GM23338 (cell line): Measurements from ENCODE around the gene CDKN3. TPM values are rescaled to one million over a fixed set of nuclear protein-coding genes. Genes with fewer than 3 reads are reported as not detected.

ENCODE experiments used
- ATAC-seq: fragments of 200-7000 bp; cut with Tn5 transposase; 3 replicates; pipeline ENCODE4 v1.9.1; 2020
- DNase-seq: peaks from one replicate; pipeline ENCODE4 v3.0.0-alpha.2; 2015; ENCODE audit warnings: low spot score
- H2AFZ ChIP-seq: fragments of 200-600 bp; sonication (generic); 2 replicates; pipeline ENCODE4 v1.8.0; 2016; ENCODE audit warnings: antibody characterized with exemption, mild to moderate bottlenecking, moderate library complexity
- H3F3A ChIP-seq: fragments of 200-600 bp; sonication (generic); replicated peaks from 2 replicates; pipeline ENCODE4 v1.8.0; 2017; ENCODE audit warnings: antibody characterized with exemption, mixed run types, low read depth
- H3K27ac ChIP-seq: fragments of 200-600 bp; sonication (generic); 2 replicates; pipeline ENCODE4 v1.6.1; 2016; ENCODE audit warnings: low read depth
- H3K27me3 ChIP-seq: fragments of 200-600 bp; sonication (generic); 2 replicates; pipeline ENCODE4 v1.8.0; 2016; ENCODE audit warnings: mild to moderate bottlenecking, mixed run types, moderate library complexity; ENCODE audit not compliant: insufficient read depth
- H3K36me3 ChIP-seq: fragments of 200-600 bp; sonication (generic); 2 replicates; pipeline ENCODE4 v1.8.0; 2016; ENCODE audit warnings: mild to moderate bottlenecking; ENCODE audit not compliant: insufficient read depth
- H3K4me1 ChIP-seq: fragments of 200-600 bp; sonication (generic); 2 replicates; pipeline ENCODE4 v1.8.0; 2016; ENCODE audit warnings: mild to moderate bottlenecking, moderate library complexity; ENCODE audit not compliant: insufficient read depth
- H3K4me2 ChIP-seq: fragments of 200-600 bp; sonication (generic); 2 replicates; pipeline ENCODE4 v1.7.1; 2017; ENCODE audit warnings: mixed run types
- H3K4me3 ChIP-seq: fragments of 200-600 bp; sonication (generic); 2 replicates; pipeline ENCODE4 v1.6.1; 2016; ENCODE audit warnings: mixed run types
- H3K79me2 ChIP-seq: fragments of 200-600 bp; sonication (generic); replicated peaks from 2 replicates; pipeline ENCODE4 v1.8.0; 2017; ENCODE audit warnings: mild to moderate bottlenecking; ENCODE audit not compliant: insufficient read depth
- H3K9me2 ChIP-seq: fragments of 200-600 bp; sonication (generic); 2 replicates; pipeline ENCODE4 v1.8.0; 2017; ENCODE audit not compliant: insufficient read depth
- H4K20me1 ChIP-seq: fragments of 200-600 bp; sonication (generic); replicated peaks from 2 replicates; pipeline ENCODE4 v1.8.0; 2017; ENCODE audit warnings: mild to moderate bottlenecking; ENCODE audit not compliant: insufficient read depth
- H3K27ac Mint-ChIP-seq: 2 replicates; pipeline ENCODE4 v1.8.0; 2020; ENCODE audit warnings: inconsistent platforms, mild to moderate bottlenecking, moderate library complexity, mixed read lengths
- H3K27me3 Mint-ChIP-seq: 3 replicates; pipeline ENCODE4 v1.8.0; 2022; ENCODE audit warnings: low read depth, mild to moderate bottlenecking, moderate library complexity, mixed read lengths, inconsistent platforms; ENCODE audit not compliant: insufficient read depth, poor library complexity
- H3K36me3 Mint-ChIP-seq: 3 replicates; pipeline ENCODE4 v1.8.0; 2021; ENCODE audit warnings: low read depth, mild to moderate bottlenecking, inconsistent platforms, moderate library complexity, mixed read lengths
- H3K4me1 Mint-ChIP-seq: 3 replicates; pipeline ENCODE4 v1.8.0; 2020; ENCODE audit warnings: mild to moderate bottlenecking, inconsistent platforms, mixed read lengths
- H3K4me3 Mint-ChIP-seq: 3 replicates; pipeline ENCODE4 v1.8.0; 2021; ENCODE audit warnings: moderate library complexity, mild to moderate bottlenecking, inconsistent platforms, mixed read lengths
- H3K9me3 Mint-ChIP-seq: 3 replicates; pipeline ENCODE4 v1.8.0; 2020; ENCODE audit warnings: moderate library complexity, mild to moderate bottlenecking, inconsistent platforms, mixed read lengths
- CREB1 ChIP-seq: fragments of 250-450 bp; sonication (Bioruptor Pico); IDR thresholded peaks from 2 replicates; pipeline ENCODE4 v1.5.0; 2020; ENCODE audit warnings: low read depth, mild to moderate bottlenecking, moderate library complexity
- EZH2 ChIP-seq: fragments of 200-600 bp; sonication (generic); IDR thresholded peaks from one replicate; pipeline ENCODE4 v1.8.0; 2017; ENCODE audit warnings: antibody characterized with exemption, mild to moderate bottlenecking, low read depth; ENCODE audit not compliant: unreplicated experiment
- JUNB ChIP-seq: IDR thresholded peaks from one replicate; pipeline ENCODE4 v1.6.1; 2016; ENCODE audit warnings: antibody characterized with exemption; ENCODE audit not compliant: unreplicated experiment
- NANOG ChIP-seq: IDR thresholded peaks from 2 replicates; pipeline ENCODE4 v1.6.1; 2016; ENCODE audit warnings: antibody characterized with exemption, borderline replicate concordance
- POLR2AphosphoS5 ChIP-seq: IDR thresholded peaks from 2 replicates; pipeline ENCODE4 v1.6.1; 2016; ENCODE audit warnings: antibody characterized with exemption, low read depth
- ZNF331 ChIP-seq: fragments of 250-450 bp; sonication (Bioruptor Pico); IDR thresholded peaks from 2 replicates; pipeline ENCODE4 v1.5.0; 2020; ENCODE audit warnings: low read depth, mild to moderate bottlenecking, moderate library complexity
- polyA plus RNA-seq: library from polyadenylated mRNA; unstranded; fragments of >200 nt; fragmentation: Nextera tagmentation; extraction: Ambion mirVana; gene quantifications from 2 replicates; pipeline ENCODE4 v1.2.1, GENCODE V29; 2016
- total RNA-seq: library from RNA; depleted of rRNA; stranded (reverse); fragments of >200 nt; shearing (Covaris generic); gene quantifications from 2 replicates; pipeline ENCODE4 v1.2.3, GENCODE V29; 2014
- TF ChIP-seq, protein P1 (sequence below): IDR thresholded peaks from 2 replicates; pipeline ENCODE4 v1.6.1; 2016; ENCODE audit warnings: antibody characterized with exemption
- TF ChIP-seq, protein P2 (sequence below): IDR thresholded peaks from one replicate; pipeline ENCODE4 v1.6.1; 2018; ENCODE audit warnings: antibody characterized with exemption; ENCODE audit not compliant: unreplicated experiment
- TF ChIP-seq, protein P3 (sequence below): fragments of 250-450 bp; sonication (Bioruptor Pico); IDR thresholded peaks from 2 replicates; pipeline ENCODE4 v1.5.0; 2020; ENCODE audit warnings: mild to moderate bottlenecking, moderate library complexity

The CDKN3 gene
- total and polyA plus RNA-seq, 2 experiments from 2014 or later, result 36.3 to 97.4 TPM

GRCh38 chr14:54348923-54349620, 47.7 kb upstream of the CDKN3 start:
- H4K20me1 ChIP-seq, result no peaks in the 10 kb centered on the region
- no peaks in the 10 kb centered on the region for H3F3A ChIP-seq
- no peaks in the 10 kb centered on the region for H3K9me2 ChIP-seq
- Mint-ChIP-seq H3K36me3 (peaks cover 15% of the 10 kb centered on the region), H3K27me3 (peaks cover 2% of the 10 kb centered on the region), H3K4me3 (no peak overlapping the region), H3K4me1 (peaks cover 20% of the 10 kb centered on the region), H3K27ac (no peak overlapping the region), H3K9me3 (peaks cover 16% of the 10 kb centered on the region)
- DNase-seq (no peak), ATAC-seq (no peak)
- no peak overlapping the region for H3K4me2 ChIP-seq
- peaks cover 5% of the 10 kb centered on the region; the same call in 1 of the 2 replicates for H3K36me3 ChIP-seq
- no peak overlapping the region for H3K4me3 ChIP-seq
- TF ChIP-seq, protein P1, sequence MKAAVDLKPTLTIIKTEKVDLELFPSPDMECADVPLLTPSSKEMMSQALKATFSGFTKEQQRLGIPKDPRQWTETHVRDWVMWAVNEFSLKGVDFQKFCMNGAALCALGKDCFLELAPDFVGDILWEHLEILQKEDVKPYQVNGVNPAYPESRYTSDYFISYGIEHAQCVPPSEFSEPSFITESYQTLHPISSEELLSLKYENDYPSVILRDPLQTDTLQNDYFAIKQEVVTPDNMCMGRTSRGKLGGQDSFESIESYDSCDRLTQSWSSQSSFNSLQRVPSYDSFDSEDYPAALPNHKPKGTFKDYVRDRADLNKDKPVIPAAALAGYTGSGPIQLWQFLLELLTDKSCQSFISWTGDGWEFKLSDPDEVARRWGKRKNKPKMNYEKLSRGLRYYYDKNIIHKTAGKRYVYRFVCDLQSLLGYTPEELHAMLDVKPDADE, result no peak
- TF ChIP-seq, protein P2, sequence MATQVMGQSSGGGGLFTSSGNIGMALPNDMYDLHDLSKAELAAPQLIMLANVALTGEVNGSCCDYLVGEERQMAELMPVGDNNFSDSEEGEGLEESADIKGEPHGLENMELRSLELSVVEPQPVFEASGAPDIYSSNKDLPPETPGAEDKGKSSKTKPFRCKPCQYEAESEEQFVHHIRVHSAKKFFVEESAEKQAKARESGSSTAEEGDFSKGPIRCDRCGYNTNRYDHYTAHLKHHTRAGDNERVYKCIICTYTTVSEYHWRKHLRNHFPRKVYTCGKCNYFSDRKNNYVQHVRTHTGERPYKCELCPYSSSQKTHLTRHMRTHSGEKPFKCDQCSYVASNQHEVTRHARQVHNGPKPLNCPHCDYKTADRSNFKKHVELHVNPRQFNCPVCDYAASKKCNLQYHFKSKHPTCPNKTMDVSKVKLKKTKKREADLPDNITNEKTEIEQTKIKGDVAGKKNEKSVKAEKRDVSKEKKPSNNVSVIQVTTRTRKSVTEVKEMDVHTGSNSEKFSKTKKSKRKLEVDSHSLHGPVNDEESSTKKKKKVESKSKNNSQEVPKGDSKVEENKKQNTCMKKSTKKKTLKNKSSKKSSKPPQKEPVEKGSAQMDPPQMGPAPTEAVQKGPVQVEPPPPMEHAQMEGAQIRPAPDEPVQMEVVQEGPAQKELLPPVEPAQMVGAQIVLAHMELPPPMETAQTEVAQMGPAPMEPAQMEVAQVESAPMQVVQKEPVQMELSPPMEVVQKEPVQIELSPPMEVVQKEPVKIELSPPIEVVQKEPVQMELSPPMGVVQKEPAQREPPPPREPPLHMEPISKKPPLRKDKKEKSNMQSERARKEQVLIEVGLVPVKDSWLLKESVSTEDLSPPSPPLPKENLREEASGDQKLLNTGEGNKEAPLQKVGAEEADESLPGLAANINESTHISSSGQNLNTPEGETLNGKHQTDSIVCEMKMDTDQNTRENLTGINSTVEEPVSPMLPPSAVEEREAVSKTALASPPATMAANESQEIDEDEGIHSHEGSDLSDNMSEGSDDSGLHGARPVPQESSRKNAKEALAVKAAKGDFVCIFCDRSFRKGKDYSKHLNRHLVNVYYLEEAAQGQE, result no peak
- TF ChIP-seq NANOG (no peak), ZNF331 (CRISPR knock-in tag) (no peak), JUNB (no peak), CREB1 (CRISPR knock-in tag) (no peak), EZH2 (no peak), POLR2AphosphoS5 (no peak)
- TF ChIP-seq, protein P3, sequence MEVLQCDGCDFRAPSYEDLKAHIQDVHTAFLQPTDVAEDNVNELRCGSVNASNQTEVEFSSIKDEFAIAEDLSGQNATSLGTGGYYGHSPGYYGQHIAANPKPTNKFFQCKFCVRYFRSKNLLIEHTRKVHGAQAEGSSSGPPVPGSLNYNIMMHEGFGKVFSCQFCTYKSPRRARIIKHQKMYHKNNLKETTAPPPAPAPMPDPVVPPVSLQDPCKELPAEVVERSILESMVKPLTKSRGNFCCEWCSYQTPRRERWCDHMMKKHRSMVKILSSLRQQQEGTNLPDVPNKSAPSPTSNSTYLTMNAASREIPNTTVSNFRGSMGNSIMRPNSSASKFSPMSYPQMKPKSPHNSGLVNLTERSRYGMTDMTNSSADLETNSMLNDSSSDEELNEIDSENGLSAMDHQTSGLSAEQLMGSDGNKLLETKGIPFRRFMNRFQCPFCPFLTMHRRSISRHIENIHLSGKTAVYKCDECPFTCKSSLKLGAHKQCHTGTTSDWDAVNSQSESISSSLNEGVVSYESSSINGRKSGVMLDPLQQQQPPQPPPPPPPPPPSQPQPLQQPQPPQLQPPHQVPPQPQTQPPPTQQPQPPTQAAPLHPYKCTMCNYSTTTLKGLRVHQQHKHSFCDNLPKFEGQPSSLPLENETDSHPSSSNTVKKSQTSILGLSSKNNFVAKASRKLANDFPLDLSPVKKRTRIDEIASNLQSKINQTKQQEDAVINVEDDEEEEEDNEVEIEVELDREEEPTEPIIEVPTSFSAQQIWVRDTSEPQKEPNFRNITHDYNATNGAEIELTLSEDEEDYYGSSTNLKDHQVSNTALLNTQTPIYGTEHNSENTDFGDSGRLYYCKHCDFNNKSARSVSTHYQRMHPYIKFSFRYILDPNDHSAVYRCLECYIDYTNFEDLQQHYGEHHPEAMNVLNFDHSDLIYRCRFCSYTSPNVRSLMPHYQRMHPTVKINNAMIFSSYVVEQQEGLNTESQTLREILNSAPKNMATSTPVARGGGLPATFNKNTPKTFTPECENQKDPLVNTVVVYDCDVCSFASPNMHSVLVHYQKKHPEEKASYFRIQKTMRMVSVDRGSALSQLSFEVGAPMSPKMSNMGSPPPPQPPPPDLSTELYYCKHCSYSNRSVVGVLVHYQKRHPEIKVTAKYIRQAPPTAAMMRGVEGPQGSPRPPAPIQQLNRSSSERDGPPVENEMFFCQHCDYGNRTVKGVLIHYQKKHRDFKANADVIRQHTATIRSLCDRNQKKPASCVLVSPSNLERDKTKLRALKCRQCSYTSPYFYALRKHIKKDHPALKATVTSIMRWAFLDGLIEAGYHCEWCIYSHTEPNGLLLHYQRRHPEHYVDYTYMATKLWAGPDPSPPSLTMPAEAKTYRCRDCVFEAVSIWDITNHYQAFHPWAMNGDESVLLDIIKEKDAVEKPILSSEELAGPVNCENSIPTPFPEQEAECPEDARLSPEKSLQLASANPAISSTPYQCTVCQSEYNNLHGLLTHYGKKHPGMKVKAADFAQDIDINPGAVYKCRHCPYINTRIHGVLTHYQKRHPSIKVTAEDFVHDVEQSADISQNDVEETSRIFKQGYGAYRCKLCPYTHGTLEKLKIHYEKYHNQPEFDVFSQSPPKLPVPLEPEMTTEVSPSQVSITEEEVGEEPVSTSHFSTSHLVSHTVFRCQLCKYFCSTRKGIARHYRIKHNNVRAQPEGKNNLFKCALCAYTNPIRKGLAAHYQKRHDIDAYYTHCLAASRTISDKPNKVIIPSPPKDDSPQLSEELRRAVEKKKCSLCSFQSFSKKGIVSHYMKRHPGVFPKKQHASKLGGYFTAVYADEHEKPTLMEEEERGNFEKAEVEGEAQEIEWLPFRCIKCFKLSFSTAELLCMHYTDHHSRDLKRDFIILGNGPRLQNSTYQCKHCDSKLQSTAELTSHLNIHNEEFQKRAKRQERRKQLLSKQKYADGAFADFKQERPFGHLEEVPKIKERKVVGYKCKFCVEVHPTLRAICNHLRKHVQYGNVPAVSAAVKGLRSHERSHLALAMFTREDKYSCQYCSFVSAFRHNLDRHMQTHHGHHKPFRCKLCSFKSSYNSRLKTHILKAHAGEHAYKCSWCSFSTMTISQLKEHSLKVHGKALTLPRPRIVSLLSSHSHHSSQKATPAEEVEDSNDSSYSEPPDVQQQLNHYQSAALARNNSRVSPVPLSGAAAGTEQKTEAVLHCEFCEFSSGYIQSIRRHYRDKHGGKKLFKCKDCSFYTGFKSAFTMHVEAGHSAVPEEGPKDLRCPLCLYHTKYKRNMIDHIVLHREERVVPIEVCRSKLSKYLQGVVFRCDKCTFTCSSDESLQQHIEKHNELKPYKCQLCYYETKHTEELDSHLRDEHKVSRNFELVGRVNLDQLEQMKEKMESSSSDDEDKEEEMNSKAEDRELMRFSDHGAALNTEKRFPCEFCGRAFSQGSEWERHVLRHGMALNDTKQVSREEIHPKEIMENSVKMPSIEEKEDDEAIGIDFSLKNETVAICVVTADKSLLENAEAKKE, result no peak
- no peaks in the 10 kb centered on the region for H3K27me3 ChIP-seq
- peaks cover 21% of the 10 kb centered on the region for H3K4me1 ChIP-seq
- H3K79me2 ChIP-seq, result no peaks in the 10 kb centered on the region
- H3K27ac ChIP-seq, result peak overlapping the region; percentile 60; the same call in 1 of the 2 replicates
- peak overlapping the region; percentile 91; the same call in 1 of the 2 replicates for H2AFZ ChIP-seq
